HEK293 (cell line): Measurements from ENCODE around the gene TMX3.
A peak's percentile ranks its signal among the peaks of the same experiment; 100 is the strongest.

Experiments used
- CTCF ChIA-PET: fragments of 350-600 bp; formaldehyde crosslinking; extraction: SDS; loops from one replicate; lab custom pipeline; 2021; ENCODE audit warnings: antibody characterized with exemption; lab: Yijun Ruan, JAX
- POLR2A ChIA-PET: fragments of 300-600 bp; formaldehyde crosslinking; extraction: SDS; loops from one replicate; lab custom pipeline; 2020; ENCODE audit warnings: antibody characterized with exemption, inconsistent platforms; lab: Yijun Ruan, JAX
- H3K27ac ChIP-seq: fragments of 200-500 bp; sonication (Bioruptor generic); 2 replicates; pipeline ENCODE4 v1.5.1; 2014; ENCODE audit warnings: low read depth, low read length, control low read depth, inconsistent platforms; ENCODE audit errors: extremely low read depth
- H3K36me3 ChIP-seq, 2 experiments: fragments of 200-500 bp in 1 of 2; sonication (Bioruptor generic) in 1 of 2; 1 replicate in 1 of 2; 2 replicates in 1 of 2; pipeline ENCODE4 v1.5.1; 2014 to 2017; ENCODE audit warnings: inconsistent platforms in 2 of 2, low read length in 2 of 2; ENCODE audit not compliant: control insufficient read depth in 2 of 2, insufficient read depth in 1 of 2
- H3K4me1 ChIP-seq: fragments of 200-500 bp; sonication (Bioruptor generic); 2 replicates; pipeline ENCODE4 v1.5.1; 2014; ENCODE audit warnings: mild to moderate bottlenecking, low read length, inconsistent platforms; ENCODE audit not compliant: control insufficient read depth, insufficient read depth
- H3K4me3 ChIP-seq: 2 replicates; pipeline ENCODE4 v1.5.1; 2011; ENCODE audit warnings: low read depth, mild to moderate bottlenecking, control low read depth, low read length, moderate library complexity
- H3K9me3 ChIP-seq: fragments of 200-500 bp; sonication (Bioruptor generic); 2 replicates; pipeline ENCODE4 v1.5.1; 2014; ENCODE audit warnings: low read depth, low read length, inconsistent platforms; ENCODE audit not compliant: control insufficient read depth, insufficient read depth
- INSM2 ChIP-seq: fragments of 450-650 bp; formaldehyde crosslinking; IDR thresholded peaks from 2 replicates; pipeline ENCODE4 v1.5.1; 2016; ENCODE audit warnings: missing biosample characterization, missing genetic modification characterization
- KLF1 ChIP-seq: fragments of 450-650 bp; formaldehyde crosslinking; IDR thresholded peaks from 2 replicates; pipeline ENCODE4 v1.5.1; 2016; ENCODE audit warnings: missing biosample characterization, missing genetic modification characterization
- RBAK ChIP-seq: fragments of 450-650 bp; formaldehyde crosslinking; IDR thresholded peaks from 2 replicates; pipeline ENCODE4 v1.5.1; 2016; ENCODE audit warnings: missing biosample characterization, missing genetic modification characterization
- TRIM28 ChIP-seq: IDR thresholded peaks from 2 replicates; pipeline ENCODE4 v1.6.1; 2011; ENCODE audit warnings: low read length, control low read depth, borderline replicate concordance
- ZBTB20 ChIP-seq: fragments of 450-650 bp; formaldehyde crosslinking; IDR thresholded peaks from 2 replicates; pipeline ENCODE4 v1.5.1; 2016; ENCODE audit warnings: missing biosample characterization, missing genetic modification characterization
- ZNF112 ChIP-seq: fragments of 450-650 bp; formaldehyde crosslinking; IDR thresholded peaks from 2 replicates; pipeline ENCODE4 v1.5.0; 2017; ENCODE audit warnings: missing biosample characterization, missing genetic modification characterization
- ZNF121 ChIP-seq: fragments of 450-650 bp; formaldehyde crosslinking; IDR thresholded peaks from 2 replicates; pipeline ENCODE4 v1.5.1; 2016; ENCODE audit warnings: missing biosample characterization, missing genetic modification characterization
- ZNF311 ChIP-seq: fragments of 450-650 bp; formaldehyde crosslinking; IDR thresholded peaks from 2 replicates; pipeline ENCODE4 v1.5.1; 2017; ENCODE audit warnings: missing biosample characterization, missing genetic modification characterization, borderline replicate concordance
- ZNF37A ChIP-seq: fragments of 450-650 bp; IDR thresholded peaks from 2 replicates; pipeline ENCODE4 v1.5.1; 2018; ENCODE audit warnings: missing biosample characterization, missing genetic modification characterization
- ZNF404 ChIP-seq: fragments of 450-650 bp; formaldehyde crosslinking; IDR thresholded peaks from 2 replicates; pipeline ENCODE4 v1.5.1; 2017; ENCODE audit warnings: missing biosample characterization, missing genetic modification characterization
- ZNF518A ChIP-seq: fragments of 450-650 bp; formaldehyde crosslinking; conservative IDR thresholded peaks from 2 replicates; pipeline ENCODE4 v1.5.1; 2016; ENCODE audit warnings: low read depth, missing biosample characterization, missing genetic modification characterization
- ZNF560 ChIP-seq: fragments of 450-650 bp; formaldehyde crosslinking; IDR thresholded peaks from 2 replicates; pipeline ENCODE4 v1.5.1; 2017; ENCODE audit warnings: missing biosample characterization, missing genetic modification characterization, borderline replicate concordance
- ZNF654 ChIP-seq: fragments of 450-650 bp; formaldehyde crosslinking; IDR thresholded peaks from 2 replicates; pipeline ENCODE4 v1.5.1; 2016; ENCODE audit warnings: low read depth, missing biosample characterization, missing genetic modification characterization
- ZNF658 ChIP-seq: fragments of 450-650 bp; formaldehyde crosslinking; IDR thresholded peaks from 2 replicates; pipeline ENCODE4; 2016; ENCODE audit warnings: missing biosample characterization, missing genetic modification characterization
- ZXDB ChIP-seq: fragments of 450-650 bp; formaldehyde crosslinking; IDR thresholded peaks from 2 replicates; pipeline ENCODE4 v1.5.1; 2016; ENCODE audit warnings: missing biosample characterization, missing genetic modification characterization
- TF ChIP-seq, protein P1 (sequence below): fragments of 450-650 bp; IDR thresholded peaks from 2 replicates; pipeline ENCODE4 v1.5.1; 2018; ENCODE audit warnings: missing biosample characterization, missing genetic modification characterization
- TF ChIP-seq, protein P2 (sequence below): fragments of 450-650 bp; IDR thresholded peaks from 2 replicates; pipeline ENCODE4 v1.5.1; 2018; ENCODE audit warnings: missing biosample characterization, mild to moderate bottlenecking, missing genetic modification characterization
- TF ChIP-seq, protein P3 (sequence below): fragments of 450-650 bp; formaldehyde crosslinking; IDR thresholded peaks from 2 replicates; pipeline ENCODE4 v1.5.1; 2017; ENCODE audit warnings: missing biosample characterization, mild to moderate bottlenecking, missing genetic modification characterization, moderate library complexity

The TMX3 gene

GRCh38 chr18:68733707-68734106 is 18.8 kb upstream of the TMX3 start:
- no peaks in the 10 kb centered on the region for H3K36me3 ChIP-seq
- CTCF ChIA-PET, result interaction anchor here (0.5 to 1.1 kb wide), 8 partner anchors 68 to 1693 kb away, joined by 3 to 4 read pairs (median 3); no protein-coding TSS in a partner anchor
- no peak overlapping the region for H3K27ac ChIP-seq
- H3K9me3 ChIP-seq, result no peaks in the 10 kb centered on the region
- TF ChIP-seq ZBTB20 (no peak), ZXDB (tag by site-specific recombination) (no peak), ZNF654 (tag by site-specific recombination) (peak; percentile 30)
- POLR2A ChIA-PET, result no interaction called here
- H3K4me3 ChIP-seq, result no peak overlapping the region
- H3K4me1 ChIP-seq, result peaks cover 3% of the 10 kb centered on the region

- Histone ChIP-seq H3K27ac (no peak overlapping the region), H3K36me3 (no peaks in the 10 kb centered on the region), H3K4me3 (no peak overlapping the region)
- ChIA-PET CTCF (interaction anchor here (1.0 kb wide), 1 partner anchor 69 kb away, joined by 3 read pairs; no protein-coding TSS in a partner anchor), POLR2A (no interaction called here)
- TF ChIP-seq, protein P1, sequence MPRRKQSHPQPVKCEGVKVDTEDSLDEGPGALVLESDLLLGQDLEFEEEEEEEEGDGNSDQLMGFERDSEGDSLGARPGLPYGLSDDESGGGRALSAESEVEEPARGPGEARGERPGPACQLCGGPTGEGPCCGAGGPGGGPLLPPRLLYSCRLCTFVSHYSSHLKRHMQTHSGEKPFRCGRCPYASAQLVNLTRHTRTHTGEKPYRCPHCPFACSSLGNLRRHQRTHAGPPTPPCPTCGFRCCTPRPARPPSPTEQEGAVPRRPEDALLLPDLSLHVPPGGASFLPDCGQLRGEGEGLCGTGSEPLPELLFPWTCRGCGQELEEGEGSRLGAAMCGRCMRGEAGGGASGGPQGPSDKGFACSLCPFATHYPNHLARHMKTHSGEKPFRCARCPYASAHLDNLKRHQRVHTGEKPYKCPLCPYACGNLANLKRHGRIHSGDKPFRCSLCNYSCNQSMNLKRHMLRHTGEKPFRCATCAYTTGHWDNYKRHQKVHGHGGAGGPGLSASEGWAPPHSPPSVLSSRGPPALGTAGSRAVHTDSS (tag by site-specific recombination), result no peak
- TF ChIP-seq ZNF121, result no peak
- TF ChIP-seq ZNF404 (tag by site-specific recombination), result no peak
- no peak for TF ChIP-seq INSM2 (tag by site-specific recombination)
- TF ChIP-seq ZNF311 (tag by site-specific recombination), result no peak
- no peak for TF ChIP-seq RBAK (tag by site-specific recombination)
- no peak for TF ChIP-seq ZNF560
- TF ChIP-seq KLF1, result no peak
- TF ChIP-seq ZNF658 (tag by site-specific recombination), result no peak
- no peak for TF ChIP-seq ZNF112 (tag by site-specific recombination)
- TF ChIP-seq, protein P2, sequence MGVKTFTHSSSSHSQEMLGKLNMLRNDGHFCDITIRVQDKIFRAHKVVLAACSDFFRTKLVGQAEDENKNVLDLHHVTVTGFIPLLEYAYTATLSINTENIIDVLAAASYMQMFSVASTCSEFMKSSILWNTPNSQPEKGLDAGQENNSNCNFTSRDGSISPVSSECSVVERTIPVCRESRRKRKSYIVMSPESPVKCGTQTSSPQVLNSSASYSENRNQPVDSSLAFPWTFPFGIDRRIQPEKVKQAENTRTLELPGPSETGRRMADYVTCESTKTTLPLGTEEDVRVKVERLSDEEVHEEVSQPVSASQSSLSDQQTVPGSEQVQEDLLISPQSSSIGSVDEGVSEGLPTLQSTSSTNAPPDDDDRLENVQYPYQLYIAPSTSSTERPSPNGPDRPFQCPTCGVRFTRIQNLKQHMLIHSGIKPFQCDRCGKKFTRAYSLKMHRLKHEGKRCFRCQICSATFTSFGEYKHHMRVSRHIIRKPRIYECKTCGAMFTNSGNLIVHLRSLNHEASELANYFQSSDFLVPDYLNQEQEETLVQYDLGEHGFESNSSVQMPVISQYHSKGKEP, result no peak
- TF ChIP-seq ZNF37A (tag by site-specific recombination), result no peak
- no peak for TF ChIP-seq TRIM28
- TF ChIP-seq, protein P3, sequence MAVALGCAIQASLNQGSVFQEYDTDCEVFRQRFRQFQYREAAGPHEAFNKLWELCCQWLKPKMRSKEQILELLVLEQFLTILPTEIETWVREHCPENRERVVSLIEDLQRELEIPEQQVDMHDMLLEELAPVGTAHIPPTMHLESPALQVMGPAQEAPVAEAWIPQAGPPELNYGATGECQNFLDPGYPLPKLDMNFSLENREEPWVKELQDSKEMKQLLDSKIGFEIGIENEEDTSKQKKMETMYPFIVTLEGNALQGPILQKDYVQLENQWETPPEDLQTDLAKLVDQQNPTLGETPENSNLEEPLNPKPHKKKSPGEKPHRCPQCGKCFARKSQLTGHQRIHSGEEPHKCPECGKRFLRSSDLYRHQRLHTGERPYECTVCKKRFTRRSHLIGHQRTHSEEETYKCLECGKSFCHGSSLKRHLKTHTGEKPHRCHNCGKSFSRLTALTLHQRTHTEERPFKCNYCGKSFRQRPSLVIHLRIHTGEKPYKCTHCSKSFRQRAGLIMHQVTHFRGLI (tag by site-specific recombination), result no peak
- no peak for TF ChIP-seq ZNF518A
- TF ChIP-seq, all 188 proteins: peak for 0
- Histone ChIP-seq H3K9me3 (no peaks in the 10 kb centered on the region), H3K4me1 (no peaks in the 10 kb centered on the region)
Observed at GRCh38 chr18:68728081-68728700, 13.3 kb upstream of the TMX3 start.
